SIG-M5 (cell line): ENCODE data around the gene CALM1.

Experiments
- DNase-seq: peaks from one replicate; lab custom pipeline; 2025; lab: John Stamatoyannopoulos, UW

Gene CALM1

DNA sequence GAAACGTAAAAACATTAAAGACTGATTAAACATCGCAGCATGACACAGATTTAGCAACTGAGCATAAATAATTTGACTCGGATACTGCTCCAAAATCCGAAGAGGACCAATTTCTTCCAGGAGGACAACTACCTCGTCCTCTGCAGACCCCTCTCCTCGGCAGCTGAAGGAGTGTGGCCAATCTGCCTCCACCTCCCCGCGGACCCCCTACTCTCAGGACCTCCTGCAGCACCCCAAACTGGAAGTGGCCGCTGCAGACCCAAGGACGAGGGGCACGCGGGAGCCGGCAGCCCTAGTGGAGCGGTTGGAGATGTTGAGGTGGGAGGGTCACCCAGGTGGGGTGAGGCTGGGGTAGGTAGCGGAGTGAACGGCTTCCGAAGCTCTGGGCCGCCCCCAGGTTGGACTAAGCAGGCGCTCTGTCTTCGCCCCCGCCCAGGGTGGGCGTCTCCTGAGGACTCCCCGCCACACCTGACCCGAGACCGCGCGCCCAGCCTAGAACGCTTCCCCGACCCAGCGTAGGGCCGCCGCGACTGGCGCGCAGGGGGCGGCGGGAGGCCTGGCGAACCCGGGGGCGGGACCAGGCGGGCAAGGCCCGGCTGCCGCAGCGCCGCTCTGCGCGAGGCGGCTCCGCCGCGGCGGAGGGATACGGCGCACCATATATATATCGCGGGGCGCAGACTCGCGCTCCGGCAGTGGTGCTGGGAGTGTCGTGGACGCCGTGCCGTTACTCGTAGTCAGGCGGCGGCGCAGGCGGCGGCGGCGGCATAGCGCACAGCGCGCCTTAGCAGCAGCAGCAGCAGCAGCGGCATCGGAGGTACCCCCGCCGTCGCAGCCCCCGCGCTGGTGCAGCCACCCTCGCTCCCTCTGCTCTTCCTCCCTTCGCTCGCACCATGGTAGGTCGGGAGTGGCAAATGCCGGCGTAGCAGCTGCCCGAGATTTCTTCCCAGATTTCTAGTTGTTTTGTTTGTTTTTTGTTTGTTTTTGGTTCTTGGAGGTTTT lies at the start of gene CALM1:
Gene CALM1 (plus strand): TSS at position 689 of the 999 bp plus-strand sequence. CDS start 202 bp downstream, at position 891.
- DNase-seq = no peak

DNA sequence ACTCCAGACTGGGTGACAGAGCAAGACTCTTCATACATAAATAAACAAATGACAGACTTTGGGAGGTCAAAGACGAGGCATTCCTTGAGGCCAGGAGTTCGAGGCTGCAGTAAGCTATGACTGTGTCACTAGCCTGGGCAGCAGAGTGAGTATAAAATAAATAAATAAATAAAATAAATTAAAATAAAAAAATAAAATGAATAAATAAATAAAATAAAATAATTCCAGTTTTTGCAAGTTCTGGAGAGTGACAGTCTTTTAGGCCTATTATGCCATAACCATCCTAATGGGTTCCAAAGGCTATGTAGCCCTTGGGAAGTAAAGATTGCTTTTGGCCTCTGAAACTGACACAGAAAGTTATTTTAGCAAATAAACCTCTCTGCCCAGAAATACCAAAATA lies 48.6 kb upstream of the CALM1 start:
- no peak for DNase-seq

DNA sequence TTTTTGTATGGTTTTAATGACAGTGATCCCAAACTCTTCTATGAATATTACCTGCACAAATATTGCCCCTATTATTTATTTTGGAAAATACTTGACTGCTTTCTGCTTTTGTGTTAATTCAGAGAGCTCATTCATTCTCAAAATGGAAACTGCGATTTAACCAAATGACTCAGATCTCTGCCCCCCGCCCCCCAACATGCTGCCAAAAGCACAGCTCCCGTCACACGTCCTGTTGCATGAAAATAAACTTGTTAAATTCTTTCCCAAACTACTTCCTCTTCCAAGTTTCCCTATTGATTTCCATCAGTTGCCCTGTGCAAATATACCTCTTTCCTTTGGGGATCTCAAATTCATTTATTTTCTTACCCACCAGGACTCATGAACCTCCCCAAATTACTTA lies 47.1 kb upstream of the CALM1 start:
- DNase-seq = no peak

DNA sequence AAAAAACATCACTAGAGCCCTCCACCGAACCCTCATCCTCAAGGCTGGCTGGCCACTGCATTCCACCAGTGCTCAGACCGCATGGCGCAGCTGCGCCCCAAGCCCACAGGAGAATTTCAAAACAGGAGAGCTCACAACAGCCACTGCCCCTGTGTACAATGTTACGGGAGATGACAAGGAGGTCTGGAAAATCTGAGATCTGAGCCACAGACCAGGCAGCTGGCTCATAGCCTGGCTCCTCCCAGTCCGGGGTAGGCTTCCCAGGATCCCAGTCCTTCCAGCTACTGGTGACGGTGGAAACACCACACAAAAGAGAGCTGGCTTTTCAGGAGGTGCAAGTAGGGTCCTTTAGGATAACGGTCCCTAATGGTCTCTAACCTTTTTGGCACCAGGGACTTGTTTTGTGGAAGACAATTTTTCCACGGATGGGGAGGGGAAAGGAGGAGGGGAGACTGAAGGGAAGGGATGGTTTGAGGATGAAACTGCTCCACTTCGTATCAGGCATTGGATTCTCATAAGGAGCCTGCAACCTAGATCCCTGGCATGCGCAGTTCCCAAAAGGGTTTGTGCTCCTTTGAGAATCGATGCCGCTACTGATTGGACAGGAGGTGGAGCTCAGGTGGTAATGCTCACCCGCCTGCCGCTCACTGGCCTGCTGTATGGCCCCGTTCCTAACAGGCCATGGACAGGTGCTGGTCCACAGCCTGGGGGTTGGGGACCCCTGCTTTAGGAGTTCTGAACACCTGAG lies 42.1 kb upstream of the CALM1 start:
- DNase-seq = no peak

DNA sequence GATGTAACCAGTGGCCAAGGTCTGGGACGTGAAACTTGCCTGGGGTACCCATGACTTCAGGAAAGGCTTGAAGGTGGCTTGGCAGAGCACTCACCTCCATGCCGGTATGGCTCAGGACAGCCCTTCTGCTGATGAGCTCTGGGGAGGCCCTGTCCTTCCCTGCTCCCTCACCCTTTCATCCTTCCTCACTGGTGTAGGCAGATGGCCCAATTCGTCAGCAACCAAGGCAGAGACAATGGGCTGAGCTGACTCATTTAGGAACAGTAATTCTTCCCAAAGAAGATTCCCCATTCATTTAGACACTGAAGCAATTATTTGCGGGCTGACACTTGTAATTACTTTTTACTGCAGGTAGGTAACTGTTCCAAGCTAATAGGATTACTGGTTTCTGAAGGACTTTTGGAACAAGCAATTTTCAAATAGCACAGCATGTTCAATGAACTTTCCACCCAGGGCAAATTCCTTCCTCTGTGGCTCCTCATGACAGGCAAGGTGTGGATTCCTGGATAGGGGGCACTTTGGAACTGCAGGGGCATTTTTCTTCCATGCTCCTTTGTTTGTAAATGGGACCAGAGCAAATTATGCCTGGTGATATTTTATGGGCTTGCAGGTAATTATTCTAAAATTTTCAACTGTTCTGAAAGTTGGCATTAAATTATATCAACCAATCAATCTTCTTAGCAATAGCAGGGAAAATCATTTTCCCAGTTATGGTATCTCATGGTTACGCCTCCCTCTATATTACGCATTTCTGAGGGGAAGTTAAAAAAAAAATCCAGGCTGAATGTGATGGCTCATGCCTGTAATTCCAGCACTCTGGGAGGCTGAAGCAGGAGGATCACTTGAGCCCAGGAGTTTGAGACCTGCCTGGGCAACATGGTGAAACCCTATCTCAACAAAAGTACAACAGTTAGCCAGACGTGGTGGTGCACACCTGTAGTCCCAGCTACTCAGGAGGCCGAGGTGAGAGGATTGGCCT lies 41.0 kb upstream of the CALM1 start:
- no peak for DNase-seq

DNA sequence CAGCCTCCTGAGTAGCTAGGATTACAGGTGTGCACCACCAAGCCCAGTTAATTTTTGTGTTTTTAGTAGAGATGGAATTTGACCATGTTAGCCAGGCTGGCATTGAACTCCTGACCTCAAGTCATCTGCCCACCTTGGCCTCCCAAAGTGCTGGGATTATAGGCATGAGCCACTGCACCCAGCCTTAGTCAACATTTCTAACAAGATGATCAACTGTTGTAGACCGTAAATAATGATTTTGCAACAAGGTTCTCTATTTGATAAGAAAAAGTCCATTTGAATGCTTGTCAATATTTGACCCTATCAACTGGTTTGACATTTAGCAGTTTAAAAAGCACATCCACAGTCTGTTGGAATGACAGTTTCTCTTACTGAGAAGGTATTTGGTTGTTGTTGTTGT lies 39.9 kb upstream of the CALM1 start:
- DNase-seq = no peak

DNA sequence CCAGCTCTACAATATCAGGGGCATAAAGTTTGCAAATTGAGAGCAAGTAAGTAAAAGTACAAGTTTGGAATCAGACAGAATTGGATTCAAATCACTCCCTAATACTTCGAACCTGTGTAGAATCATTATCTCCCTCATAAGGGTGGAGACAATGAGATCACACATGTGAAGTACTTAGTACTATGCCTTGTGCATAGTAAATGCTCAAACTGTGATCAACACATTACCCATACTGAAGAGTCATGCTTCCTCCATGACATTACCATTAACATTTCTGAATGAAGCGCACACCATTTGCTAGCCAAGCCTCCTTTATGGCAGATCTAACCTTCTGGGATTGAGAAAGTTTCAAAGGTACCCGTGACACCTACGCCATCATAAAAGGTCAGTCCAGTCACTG lies 38.5 kb upstream of the CALM1 start:
- DNase-seq = no peak

DNA sequence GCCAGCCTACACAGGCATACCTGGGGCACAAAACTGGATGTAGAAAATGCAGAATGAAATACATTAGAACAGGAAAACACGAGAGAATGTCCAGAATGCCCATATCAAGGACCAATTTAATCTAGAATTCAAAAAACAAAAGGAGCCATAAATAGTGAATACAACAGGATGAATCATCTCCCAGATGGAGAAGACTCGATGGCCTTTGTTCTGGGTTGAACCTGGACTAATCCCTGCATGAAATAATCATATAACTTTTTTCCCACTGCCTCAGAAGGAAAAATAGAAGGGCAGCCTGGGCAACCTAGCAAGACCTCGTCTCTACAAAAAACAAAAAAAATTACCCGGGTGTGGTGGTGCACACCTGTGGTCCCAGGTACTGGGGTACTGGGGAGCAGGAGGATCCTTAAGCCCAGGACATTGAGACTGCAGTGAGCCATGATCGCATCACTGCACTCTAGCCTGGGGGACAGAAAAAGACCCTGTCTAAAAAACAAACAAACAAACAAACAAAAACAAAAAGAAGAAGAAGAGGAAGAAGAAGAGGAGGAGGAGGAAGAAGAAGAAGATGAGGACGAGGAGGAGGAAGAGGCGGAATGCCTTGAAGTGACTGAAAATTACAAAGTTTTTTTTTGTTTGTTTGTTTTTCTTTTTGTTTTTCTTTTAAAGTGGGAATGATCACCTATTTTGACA lies 34.8 kb upstream of the CALM1 start:
- no peak for DNase-seq

DNA sequence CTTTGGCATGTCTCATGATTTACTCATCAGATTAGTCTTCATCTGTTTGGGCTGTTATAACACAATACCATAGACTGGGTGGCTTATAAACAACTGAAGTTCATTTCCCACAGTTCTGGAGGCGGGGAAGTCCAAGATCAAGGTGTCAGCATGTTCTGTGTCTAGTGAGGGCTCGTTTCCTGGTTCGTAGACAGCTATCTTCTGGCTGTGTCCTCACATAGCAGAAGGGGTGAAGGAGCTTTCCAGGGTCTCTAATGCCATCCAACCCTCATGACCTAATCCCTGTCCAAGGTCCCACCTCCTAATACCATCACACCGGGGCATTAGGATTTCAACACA lies 34.3 kb upstream of the CALM1 start:
- no peak for DNase-seq

DNA sequence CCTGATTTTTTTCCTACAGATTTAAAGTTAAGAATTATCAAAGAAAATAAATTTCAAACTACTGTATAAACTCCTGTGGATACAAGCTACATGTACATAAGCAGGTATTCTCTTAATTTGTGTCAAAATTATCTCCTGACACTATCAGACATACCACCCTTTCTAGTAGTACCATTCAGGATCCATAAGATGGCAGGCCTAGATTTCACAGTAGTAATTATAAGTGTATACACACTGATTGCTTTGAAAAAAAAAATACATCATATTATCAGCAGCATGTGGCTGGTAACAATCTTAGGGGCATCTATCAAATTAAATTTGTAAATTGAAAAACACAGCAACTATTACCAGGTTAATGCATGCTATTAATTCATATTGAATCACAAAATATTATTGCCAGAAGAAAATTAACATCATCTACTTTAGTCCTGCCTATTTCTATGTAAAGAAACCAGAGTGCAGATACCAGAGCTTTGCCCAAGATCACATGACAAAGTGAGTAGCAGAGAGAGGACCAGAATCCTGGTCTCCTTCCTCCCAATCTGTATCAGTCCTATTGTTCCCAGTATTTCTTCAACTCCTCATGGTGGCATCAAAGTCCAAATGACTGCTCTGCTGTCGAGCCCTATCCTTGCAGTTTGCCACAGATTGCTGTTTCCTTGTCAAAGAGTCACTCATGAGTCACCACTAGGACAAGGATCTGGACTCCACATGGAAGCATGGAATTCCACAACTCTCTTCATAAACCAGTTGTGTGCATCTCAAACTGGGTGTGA lies 27.7 kb upstream of the CALM1 start:
- no peak for DNase-seq

DNA sequence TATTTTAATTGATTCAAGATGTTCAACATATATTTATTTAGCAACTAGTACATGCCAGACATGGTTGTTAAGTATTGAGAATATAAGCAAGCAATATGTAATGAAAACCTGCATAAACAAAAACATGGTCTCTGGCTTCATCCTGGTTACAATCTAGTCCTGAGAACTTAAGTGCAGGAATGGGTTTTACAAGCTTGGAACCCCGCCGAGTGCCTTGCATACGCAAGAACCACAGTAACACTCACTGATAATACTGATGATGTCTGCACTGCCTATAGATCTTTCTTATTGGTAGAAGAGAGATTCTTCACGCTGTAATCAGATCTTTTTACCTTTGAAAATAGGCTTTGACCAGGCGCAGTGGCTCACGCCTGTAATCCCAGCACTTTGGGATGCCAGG lies 22.9 kb upstream of the CALM1 start:
- DNase-seq = no peak

DNA sequence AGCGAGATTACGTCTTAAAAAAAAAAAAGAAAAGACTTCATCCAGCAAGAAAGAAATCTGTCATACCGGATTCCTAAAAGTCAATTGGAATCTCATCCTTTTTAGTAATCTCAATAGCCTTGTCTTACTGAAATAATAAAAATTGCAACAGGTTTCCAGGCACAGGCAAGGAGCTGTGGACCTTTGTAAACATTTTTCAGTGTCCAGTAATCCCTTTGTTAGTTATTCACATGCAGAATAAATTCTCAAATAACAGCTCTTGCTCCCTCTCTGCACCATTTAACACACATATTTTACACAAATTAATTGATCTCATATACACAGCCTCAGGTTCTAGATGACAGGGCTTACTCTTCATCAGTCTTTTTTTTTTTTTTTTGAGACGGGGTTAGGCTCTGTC lies 22.0 kb upstream of the CALM1 start:
- DNase-seq = no peak

DNA sequence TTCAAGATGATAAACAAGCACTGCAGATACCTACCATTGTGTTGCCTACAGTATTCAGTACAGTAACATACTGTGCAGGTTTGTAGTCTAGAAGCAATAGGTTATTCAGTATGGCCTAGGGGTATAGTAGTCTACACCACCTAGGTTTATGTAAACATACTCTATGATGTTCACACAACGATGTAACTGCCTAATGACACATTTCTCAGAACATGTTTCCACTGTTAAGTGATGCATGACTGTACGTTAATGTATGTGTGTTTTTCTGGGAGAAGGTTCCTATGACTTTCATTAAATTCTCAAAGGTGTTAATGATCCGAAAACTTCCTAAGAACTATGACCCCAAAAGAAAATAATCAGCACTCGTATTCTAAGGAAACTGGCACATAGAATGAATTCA lies 20.9 kb upstream of the CALM1 start:
- DNase-seq = no peak

DNA sequence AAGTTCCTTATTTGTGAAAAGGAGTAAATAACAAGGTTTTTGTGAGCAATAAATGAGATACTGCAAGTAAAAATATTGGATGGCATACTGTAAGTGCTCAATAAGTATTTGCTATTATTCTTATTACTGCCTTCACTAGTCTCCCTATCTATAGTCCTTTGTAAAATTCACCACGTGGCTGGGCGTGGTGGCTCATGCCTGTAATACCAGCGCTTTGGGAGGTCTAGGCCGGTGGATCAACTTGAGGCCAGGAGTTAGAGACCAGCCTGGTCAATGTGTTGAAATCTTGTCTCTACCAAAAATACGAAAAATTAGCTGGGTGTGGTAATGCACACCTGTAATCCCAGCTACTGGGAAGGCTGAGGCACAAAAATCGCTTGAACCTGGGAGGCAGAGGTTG lies 18.6 kb upstream of the CALM1 start:
- DNase-seq = no peak

DNA sequence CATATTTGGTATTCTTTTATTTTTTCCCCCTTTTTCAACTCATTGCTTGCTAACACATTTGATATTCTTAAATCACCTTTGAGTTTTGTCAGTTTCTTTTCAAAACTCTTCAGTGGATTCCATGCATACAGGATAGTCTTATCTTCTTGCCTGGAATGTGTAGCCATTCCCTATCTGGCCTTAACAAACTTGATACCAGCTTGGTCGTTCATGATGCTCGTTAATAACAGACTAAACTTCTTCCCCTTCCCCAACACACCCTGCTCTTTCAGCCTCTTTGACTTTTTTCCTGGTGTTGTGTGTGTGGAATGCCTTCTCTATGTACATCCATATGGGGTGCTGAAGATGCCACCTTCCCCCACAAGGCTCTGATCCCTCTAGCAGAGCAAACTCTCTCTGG lies 17.7 kb upstream of the CALM1 start:
- DNase-seq = no peak

DNA sequence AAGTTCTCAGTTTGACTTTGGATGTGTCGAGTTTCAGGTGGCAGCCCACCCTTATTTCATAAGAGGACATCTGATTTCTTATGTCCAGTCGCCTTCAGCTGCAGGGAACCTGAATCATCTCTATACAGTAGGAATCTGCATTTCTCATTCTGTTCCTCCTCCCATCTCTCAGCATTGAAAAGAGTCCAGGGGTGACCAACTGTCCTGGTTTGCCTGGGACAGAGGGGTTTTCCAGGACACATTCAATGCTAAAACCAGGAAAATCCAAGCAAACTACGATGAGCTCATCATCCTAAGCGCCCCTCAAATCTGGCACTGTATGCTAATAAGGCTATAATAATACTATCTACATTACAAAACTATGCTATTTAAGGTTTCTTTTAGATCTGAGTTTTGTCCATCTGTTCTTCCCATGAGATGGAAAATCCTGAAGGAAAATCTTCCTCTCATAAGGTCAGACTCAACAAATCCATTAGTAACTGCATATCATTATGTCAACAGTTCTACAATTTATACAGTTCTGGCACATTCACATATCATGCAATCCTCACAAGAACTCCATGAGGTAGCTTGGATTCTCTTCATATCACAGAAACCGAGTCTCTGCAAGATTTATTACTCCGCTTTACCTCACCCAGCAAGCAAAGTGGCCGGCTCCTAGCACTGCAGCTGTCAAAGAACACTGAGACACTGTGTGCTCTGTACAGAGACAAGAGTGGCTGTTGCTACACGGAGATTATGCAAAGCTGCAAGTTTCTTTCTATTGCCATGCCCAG lies 15.6 kb upstream of the CALM1 start:
- no peak for DNase-seq

DNA sequence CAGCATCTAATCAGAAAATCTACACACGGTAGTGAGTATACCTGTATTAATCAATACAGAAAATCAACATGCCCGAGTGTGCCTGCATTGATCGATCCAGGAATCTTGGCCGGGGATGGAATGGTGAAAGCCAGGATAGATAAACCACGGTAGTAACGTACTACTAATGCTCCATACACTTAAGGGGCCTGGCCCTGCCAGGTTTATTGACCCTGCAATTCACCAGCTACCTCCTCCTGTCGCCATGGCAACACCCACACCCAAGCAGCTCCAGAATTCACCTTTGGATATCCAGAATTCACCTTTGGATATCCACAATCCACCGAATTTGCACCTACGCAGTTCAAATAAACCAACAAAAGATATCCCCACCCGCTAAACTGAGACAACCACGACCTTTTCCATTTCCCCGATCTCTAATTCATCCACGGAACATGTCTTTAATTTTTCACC lies 14.8 kb upstream of the CALM1 start:
- DNase-seq = no peak

DNA sequence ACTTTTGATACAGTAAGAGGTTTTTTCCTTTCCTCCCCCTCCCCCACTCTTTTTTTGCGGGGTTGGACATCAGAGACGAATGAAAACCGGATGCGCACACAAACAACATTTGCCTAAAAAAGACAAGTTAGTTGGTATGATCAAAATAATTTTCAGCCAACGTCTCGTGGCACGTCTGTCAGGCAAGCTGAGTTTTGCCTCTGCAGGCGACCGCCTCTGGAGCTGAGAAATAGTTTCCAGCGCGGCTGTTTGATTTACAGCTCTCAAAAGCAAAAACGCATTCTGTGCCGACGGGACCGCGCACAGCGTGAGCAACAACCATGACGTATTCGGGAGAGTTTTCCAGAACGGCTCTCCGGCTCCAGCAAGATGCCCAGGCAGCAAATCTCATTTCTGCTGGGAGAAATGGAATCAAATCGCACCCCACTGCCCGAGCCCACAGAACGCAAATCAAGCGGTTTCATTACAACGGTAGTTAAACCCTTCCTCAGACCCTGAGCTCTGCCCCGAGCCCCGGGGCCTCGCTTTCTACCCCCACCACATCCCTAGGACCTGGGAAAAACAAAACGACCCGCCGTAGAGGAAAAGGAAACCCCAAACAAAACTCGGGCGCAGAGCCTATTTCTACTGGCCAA lies 14.2 kb upstream of the CALM1 start:
- no peak for DNase-seq

DNA sequence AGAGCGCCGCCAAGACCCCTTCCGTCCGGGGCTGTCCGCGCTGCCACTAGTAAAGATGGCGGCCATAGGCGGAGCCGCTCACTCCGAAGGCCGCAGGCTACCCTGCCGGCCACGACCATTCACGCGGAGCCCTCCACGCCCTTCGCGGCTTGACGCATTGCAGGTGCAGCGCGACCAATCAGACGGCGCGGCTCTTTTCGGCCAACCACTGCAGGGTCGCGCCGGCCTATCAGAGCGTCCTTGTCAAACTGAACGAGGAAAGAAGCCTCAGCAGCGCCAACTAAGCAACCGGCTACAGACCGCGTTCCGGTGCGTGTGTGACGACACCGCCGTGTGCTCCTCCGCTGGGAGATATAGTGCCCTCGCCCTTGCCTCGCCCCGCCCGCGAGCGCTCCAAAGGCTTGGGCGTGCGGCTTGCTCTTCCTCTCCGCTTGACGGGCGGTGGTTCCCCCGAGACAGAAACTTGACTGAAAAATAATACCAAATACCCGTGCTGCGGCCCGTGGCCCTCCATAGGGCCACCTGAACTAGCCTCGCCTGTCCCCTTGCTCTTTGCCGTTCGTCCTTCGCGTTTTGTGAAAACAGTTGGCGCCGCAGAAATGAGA lies 13.6 kb upstream of the CALM1 start:
- peak; percentile 87 for DNase-seq
